Activated naive CD8-positive, alpha-beta T cell treated with anti-CD3 and anti-CD28 coated beads, Interleukin-2, amount 10 ng/mL, durations not matched to agents 7 days and 5 days (primary cell): Measurements from ENCODE around the gene IL17RB. TPM values are rescaled to one million over a fixed set of nuclear protein-coding genes. Genes with fewer than 3 reads are reported as not detected.

Experiments
- ATAC-seq: fragments of 150-1000 bp; cut with Tn5 transposase; one replicate; pipeline ENCODE4 v1.10.0; 2021; ENCODE audit warnings: low read depth, moderate library complexity
- POLR2A ChIA-PET: fragments of 350-600 bp; sonication (Branson Sonifier 250); formaldehyde crosslinking; loops from one replicate; lab custom pipeline; 2021; ENCODE audit warnings: antibody characterized with exemption; lab: Charles Lee
- DNase-seq: peaks from one replicate; pipeline ENCODE4 v3.0.0; 2021
- H3K27ac Mint-ChIP-seq: one replicate; pipeline ENCODE4 v1.8.0; 2022; ENCODE audit warnings: mild to moderate bottlenecking, mixed read lengths
- H3K27me3 Mint-ChIP-seq: one replicate; pipeline ENCODE4 v1.8.0; 2022; ENCODE audit warnings: mild to moderate bottlenecking, moderate library complexity, mixed read lengths
- H3K36me3 Mint-ChIP-seq: one replicate; pipeline ENCODE4 v1.8.0; 2021; ENCODE audit warnings: mild to moderate bottlenecking, mixed read lengths
- H3K4me1 Mint-ChIP-seq: one replicate; pipeline ENCODE4 v1.8.0; 2021; ENCODE audit warnings: mixed read lengths
- H3K4me3 Mint-ChIP-seq: one replicate; pipeline ENCODE4 v1.8.0; 2022; ENCODE audit warnings: mild to moderate bottlenecking, moderate library complexity, mixed read lengths
- H3K9me3 Mint-ChIP-seq: one replicate; pipeline ENCODE4 v1.8.0; 2021; ENCODE audit warnings: mixed read lengths
- total RNA-seq, 2 experiments: library from RNA; stranded (reverse); gene quantifications; one replicate each; pipeline ENCODE4 v1.2.3, GENCODE V29; 2021

IL17RB gene
- total RNA-seq, 2 experiments from 2014 or later, result 0.31 to 0.42 TPM

DNA sequence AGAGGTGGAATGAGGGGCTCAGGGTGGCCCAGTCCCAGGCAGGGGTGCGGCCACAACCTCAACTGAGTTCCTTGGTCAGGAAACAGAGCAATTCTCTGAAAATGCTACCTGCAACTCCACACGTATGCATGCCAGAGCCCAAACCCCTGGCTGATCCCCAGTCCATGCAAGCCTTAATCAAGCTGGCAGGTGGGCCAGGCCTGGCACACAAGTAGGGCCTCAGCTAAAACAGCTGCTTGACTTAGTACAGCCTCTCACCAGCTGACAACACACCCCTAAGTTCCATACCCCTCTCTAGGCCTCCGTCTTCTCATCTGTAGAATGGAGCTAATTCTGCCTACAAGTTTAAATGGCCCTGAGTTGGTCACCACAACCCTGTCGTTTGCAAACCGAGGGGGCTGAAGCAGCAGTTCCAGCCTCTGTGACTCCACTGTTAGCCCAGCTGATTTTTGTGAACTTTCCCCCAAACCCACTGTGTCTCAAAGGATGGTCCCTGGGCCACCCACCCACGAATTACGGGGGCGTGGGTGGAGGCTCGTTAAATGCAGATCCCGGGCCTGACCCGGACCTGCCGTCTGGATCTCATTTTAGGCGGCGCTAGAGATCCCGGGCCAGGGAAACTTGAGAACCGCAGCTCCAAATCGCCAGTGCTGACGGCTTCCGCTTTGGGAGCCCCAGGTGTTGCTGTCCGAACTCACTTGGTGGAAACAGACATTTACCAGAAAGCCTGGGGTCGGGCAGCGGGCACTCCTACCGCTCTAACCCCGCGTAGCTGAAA lies 1.1 kb upstream of the IL17RB start:
- DNase-seq (no peak), ATAC-seq (no peak)
- H3K27me3 Mint-ChIP-seq, result peaks cover 54% of the 10 kb centered on the region
- H3K4me3 Mint-ChIP-seq, result peak overlapping the region; percentile 39
- no peaks in the 10 kb centered on the region for H3K9me3 Mint-ChIP-seq
- no peak overlapping the region for H3K27ac Mint-ChIP-seq
- POLR2A ChIA-PET, result no interaction called here
- H3K36me3 Mint-ChIP-seq, result no peaks in the 10 kb centered on the region
- no peaks in the 10 kb centered on the region for H3K4me1 Mint-ChIP-seq

DNA sequence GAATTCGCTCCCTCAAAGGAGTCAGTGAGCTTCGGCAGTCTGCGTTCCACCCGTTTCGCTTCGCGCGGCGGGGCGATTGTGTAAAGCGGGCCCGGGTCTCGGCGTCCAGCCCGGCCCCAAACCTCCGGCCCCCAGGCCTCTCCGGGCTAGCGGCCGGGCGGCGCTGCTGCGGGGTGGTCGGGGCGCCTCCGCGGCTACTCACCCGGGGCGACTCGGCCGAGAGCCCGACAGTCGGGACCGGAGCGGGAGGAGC lies 561 bp upstream of the IL17RB start:
- Mint-ChIP-seq H3K4me1 (no peaks in the 10 kb centered on the region), H3K4me3 (peak overlapping the region; percentile 35), H3K27me3 (peaks cover 54% of the 10 kb centered on the region), H3K9me3 (no peaks in the 10 kb centered on the region), H3K27ac (no peak overlapping the region), H3K36me3 (no peaks in the 10 kb centered on the region)
- POLR2A ChIA-PET, result no interaction called here
- peak; percentile 15 for ATAC-seq
- peak; percentile 41 for DNase-seq

DNA sequence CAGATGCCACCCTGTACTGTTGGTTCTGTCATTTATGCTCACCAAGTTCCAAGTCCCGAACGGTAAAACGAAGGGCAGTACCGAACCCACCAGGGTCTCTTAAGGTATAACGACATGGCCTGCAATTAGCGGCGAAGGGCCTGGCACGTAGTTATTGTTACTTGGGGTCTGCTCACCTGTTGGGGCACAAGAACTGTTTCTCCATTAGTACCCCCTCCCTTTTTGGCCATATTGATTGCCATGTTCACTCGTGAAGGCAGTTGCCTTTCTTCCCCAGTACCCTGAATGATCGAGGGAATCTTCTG lies 435 bp downstream of the IL17RB start:
- Mint-ChIP-seq H3K27ac (no peak overlapping the region), H3K4me3 (peak overlapping the region; percentile 50), H3K27me3 (peaks cover 52% of the 10 kb centered on the region), H3K36me3 (no peaks in the 10 kb centered on the region), H3K4me1 (no peaks in the 10 kb centered on the region), H3K9me3 (no peaks in the 10 kb centered on the region)
- no peak for DNase-seq
- POLR2A ChIA-PET, result no interaction called here
- ATAC-seq, result no peak

DNA sequence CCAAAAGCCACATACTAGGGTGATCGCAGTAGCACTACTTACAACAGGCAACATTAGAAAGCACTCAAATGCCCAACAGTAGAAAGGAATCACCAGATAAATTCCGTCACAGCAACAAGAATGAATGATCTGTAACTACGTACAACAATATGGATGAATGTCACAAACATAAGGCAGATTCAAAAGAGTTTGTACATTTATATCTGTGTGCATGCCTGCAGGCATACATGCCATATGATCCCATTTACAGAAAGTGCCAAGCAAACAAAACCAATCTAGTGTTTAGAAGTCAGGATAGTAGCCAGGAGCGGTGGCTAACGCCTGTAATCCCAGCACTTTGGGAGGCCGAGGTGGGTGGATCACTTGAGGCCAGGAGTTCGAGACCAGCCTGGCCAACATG lies 3.5 kb downstream of the IL17RB start:
- POLR2A ChIA-PET, result no interaction called here
- H3K27ac Mint-ChIP-seq, result no peak overlapping the region
- ATAC-seq (no peak), DNase-seq (no peak)
- H3K4me3 Mint-ChIP-seq, result no peak overlapping the region
- H3K36me3 Mint-ChIP-seq, result no peaks in the 10 kb centered on the region
- H3K4me1 Mint-ChIP-seq, result no peaks in the 10 kb centered on the region
- H3K9me3 Mint-ChIP-seq, result no peaks in the 10 kb centered on the region
- peaks cover 37% of the 10 kb centered on the region for H3K27me3 Mint-ChIP-seq

DNA sequence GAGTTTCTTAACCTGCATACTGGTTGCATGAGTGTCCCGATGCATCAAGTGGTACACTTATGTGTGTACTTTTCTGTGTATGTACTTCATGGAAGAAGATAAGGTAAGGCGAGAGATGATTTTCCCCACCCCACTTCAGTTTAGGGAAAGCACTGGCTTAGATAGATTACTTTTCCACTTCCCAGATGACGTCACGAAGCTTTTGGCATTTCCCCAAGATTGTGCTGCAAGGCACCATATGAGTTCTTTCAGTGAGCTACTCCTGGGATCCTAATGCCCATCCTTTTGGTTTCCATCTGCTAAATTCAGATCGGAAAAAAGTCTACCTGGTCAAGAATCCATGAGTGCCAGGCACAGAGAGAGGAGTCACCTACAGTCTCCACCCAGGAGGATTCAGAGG lies 4.5 kb downstream of the IL17RB start:
- no peak for ATAC-seq
- Mint-ChIP-seq H3K9me3 (no peaks in the 10 kb centered on the region), H3K36me3 (no peaks in the 10 kb centered on the region), H3K27ac (no peak overlapping the region), H3K4me3 (no peak overlapping the region), H3K27me3 (peaks cover 30% of the 10 kb centered on the region), H3K4me1 (no peaks in the 10 kb centered on the region)
- no peak for DNase-seq
- POLR2A ChIA-PET, result no interaction called here

DNA sequence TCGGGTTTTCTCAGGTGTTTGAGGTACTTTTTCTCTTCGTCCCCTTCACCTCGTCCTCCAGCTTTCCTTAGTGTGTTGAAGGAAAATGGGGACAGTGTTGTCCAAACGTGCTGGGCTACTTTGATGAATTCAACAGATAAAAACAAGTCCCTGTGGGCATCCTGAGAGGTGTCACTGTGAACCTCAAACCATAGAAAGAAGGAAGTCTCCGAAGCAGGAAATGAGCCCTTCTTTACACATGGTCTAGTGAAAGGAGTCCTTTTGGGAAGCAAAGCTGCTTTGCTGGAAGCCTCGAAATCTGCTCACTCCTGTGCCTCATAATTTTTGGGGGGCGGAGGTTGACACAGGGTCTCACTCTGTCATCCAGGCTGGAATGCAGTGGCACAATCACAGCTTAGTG lies 10.6 kb downstream of the IL17RB start:
- DNase-seq (no peak), ATAC-seq (no peak)
- no peak overlapping the region for H3K4me3 Mint-ChIP-seq
- H3K9me3 Mint-ChIP-seq, result no peaks in the 10 kb centered on the region
- no peak overlapping the region for H3K27ac Mint-ChIP-seq
- POLR2A ChIA-PET, result no interaction called here
- peaks cover 1% of the 10 kb centered on the region for H3K4me1 Mint-ChIP-seq
- no peaks in the 10 kb centered on the region for H3K27me3 Mint-ChIP-seq
- peaks cover 4% of the 10 kb centered on the region for H3K36me3 Mint-ChIP-seq

DNA sequence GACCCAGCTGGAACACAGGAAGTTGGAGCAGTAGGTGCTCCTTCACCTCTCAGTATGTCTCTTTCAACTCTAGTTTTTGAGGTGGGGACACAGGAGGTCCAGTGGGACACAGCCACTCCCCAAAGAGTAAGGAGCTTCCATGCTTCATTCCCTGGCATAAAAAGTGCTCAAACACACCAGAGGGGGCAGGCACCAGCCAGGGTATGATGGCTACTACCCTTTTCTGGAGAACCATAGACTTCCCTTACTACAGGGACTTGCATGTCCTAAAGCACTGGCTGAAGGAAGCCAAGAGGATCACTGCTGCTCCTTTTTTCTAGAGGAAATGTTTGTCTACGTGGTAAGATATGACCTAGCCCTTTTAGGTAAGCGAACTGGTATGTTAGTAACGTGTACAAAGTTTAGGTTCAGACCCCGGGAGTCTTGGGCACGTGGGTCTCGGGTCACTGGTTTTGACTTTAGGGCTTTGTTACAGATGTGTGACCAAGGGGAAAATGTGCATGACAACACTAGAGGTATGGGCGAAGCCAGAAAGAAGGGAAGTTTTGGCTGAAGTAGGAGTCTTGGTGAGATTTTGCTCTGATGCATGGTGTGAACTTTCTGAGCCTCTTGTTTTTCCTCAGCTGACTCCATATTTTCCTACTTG lies 11.9 kb downstream of the IL17RB start:
- Mint-ChIP-seq H3K9me3 (no peaks in the 10 kb centered on the region), H3K36me3 (peaks cover 12% of the 10 kb centered on the region), H3K4me1 (peaks cover 1% of the 10 kb centered on the region), H3K27me3 (no peaks in the 10 kb centered on the region), H3K4me3 (no peak overlapping the region), H3K27ac (no peak overlapping the region)
- POLR2A ChIA-PET, result no interaction called here
- ATAC-seq (no peak), DNase-seq (no peak)

DNA sequence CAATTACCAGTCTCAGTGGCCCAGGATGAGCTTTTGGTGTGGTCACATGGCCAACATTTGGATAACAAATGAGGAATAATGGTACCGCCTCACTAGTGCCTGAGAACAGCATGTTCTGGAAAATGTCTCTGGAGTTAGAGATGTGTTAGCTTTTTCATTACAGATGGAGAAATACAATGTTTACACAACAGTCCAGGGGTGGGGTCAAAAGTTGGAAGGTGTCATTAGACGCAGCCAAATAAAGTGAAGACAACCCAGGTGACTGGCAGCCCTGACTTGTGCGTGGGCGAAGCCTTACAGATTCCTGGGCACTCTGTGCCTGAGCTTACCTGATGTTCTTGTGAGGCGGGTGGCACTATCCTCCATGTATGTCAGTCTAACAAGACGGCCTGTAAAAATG lies 12.8 kb downstream of the IL17RB start:
- H3K4me1 Mint-ChIP-seq, result peaks cover 1% of the 10 kb centered on the region
- no peaks in the 10 kb centered on the region for H3K27me3 Mint-ChIP-seq
- POLR2A ChIA-PET, result no interaction called here
- peaks cover 12% of the 10 kb centered on the region for H3K36me3 Mint-ChIP-seq
- no peak overlapping the region for H3K4me3 Mint-ChIP-seq
- H3K9me3 Mint-ChIP-seq, result no peaks in the 10 kb centered on the region
- no peak for ATAC-seq
- no peak for DNase-seq
- H3K27ac Mint-ChIP-seq, result no peak overlapping the region

DNA sequence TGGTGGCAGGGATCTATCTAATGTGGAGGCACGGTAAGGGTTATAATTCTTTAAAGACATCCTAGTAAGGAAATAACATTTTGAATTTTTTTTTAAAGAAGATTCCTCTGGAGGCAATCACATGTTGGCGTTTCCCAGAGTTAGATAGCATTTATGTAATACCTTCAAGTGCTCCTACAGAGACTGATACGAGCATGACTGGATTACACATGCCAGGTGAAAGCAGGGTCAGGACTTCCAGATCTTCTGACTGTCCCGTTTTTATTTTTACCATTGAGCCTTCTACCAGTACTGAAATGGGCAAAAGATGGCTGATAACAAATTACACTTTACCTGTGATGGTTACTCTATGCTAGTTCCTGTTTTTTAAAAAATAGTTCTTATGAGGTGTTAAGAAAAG lies 13.8 kb downstream of the IL17RB start:
- POLR2A ChIA-PET, result no interaction called here
- Mint-ChIP-seq H3K27me3 (no peaks in the 10 kb centered on the region), H3K9me3 (no peaks in the 10 kb centered on the region), H3K27ac (no peak overlapping the region), H3K4me3 (no peak overlapping the region), H3K36me3 (peaks cover 14% of the 10 kb centered on the region), H3K4me1 (peaks cover 4% of the 10 kb centered on the region)
- no peak for DNase-seq
- ATAC-seq, result no peak

DNA sequence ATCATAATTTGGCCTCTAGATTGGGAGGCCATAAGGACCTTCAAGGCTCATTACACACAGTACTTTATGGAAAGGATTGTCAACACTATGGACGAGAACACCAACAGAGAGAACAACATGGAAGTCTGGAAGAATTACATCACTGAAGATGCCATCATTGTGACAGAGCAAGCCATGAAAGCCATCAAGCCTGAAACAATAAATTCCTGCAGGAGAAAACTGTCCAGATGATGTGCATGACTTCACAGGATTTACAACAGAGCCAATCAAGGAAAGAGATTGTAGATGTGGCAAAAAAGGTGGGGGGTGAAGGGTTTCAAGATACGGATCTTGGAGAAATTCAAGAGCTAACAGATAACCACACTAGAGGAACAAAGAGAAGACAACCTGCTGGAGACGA lies 15.9 kb downstream of the IL17RB start:
- no peaks in the 10 kb centered on the region for H3K27me3 Mint-ChIP-seq
- peaks cover 14% of the 10 kb centered on the region for H3K36me3 Mint-ChIP-seq
- H3K4me3 Mint-ChIP-seq, result no peak overlapping the region
- peaks cover 4% of the 10 kb centered on the region for H3K4me1 Mint-ChIP-seq
- no peaks in the 10 kb centered on the region for H3K9me3 Mint-ChIP-seq
- DNase-seq, result no peak
- ATAC-seq, result no peak
- H3K27ac Mint-ChIP-seq, result no peak overlapping the region
- POLR2A ChIA-PET, result no interaction called here

DNA sequence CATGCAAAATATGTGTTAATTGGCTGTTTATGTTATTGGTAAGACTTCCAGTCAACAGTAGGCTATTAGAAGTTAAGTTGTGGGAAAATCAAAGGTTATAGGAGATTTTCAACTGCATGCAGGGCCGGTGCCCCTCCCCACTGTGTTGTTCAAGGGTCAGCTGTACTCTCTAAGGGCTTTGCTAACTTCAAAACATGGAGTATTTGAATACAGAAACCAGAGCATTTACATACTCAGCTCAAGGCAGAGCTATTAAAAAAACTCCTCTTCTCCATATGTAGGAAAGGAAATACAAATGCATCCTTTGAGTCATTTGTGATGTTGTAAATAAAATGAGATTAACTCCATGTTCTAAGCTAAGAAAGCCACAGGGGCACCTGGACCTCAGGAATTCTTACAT lies 16.8 kb downstream of the IL17RB start:
- Mint-ChIP-seq H3K4me3 (no peak overlapping the region), H3K36me3 (peaks cover 15% of the 10 kb centered on the region), H3K27me3 (no peaks in the 10 kb centered on the region), H3K9me3 (no peaks in the 10 kb centered on the region), H3K27ac (no peak overlapping the region), H3K4me1 (peaks cover 3% of the 10 kb centered on the region)
- ATAC-seq, result no peak
- POLR2A ChIA-PET, result no interaction called here
- DNase-seq, result no peak

DNA sequence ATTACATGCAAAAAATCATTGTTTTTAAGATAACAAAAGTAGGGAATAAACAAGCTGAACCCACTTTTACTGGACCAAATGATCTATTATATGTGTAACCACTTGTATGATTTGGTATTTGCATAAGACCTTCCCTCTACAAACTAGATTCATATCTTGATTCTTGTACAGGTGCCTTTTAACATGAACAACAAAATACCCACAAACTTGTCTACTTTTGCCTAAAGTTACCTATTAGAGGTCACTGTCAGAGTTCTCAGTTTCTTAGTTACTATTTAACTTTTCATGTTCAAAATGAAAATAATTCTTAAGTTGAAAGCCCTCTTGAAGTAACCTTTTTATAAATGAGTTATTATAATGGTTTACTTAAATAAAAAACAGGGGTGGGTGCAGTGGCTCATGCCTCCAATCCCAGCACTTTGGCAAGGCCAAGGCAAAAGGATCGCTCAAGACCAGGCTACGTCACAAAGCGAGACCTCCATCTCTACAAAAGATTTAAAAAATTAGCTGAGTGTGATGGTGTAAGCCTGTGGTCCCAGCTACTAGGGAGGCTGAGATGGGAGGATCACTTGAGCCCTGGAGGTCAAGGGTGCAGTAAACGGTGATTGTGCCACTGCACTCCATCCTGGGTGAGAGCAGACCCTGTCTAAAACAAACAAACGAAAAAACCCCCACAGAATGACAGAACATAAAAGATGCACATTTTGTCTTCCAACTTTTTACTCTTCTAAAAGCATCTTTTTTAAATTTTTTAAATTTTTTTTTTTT lies 19.5 kb downstream of the IL17RB start:
- POLR2A ChIA-PET, result no interaction called here
- H3K9me3 Mint-ChIP-seq, result no peaks in the 10 kb centered on the region
- H3K27me3 Mint-ChIP-seq, result no peaks in the 10 kb centered on the region
- DNase-seq, result no peak
- H3K4me1 Mint-ChIP-seq, result peaks cover 3% of the 10 kb centered on the region
- ATAC-seq, result no peak
- H3K4me3 Mint-ChIP-seq, result no peak overlapping the region
- peaks cover 20% of the 10 kb centered on the region for H3K36me3 Mint-ChIP-seq
- no peak overlapping the region for H3K27ac Mint-ChIP-seq

DNA sequence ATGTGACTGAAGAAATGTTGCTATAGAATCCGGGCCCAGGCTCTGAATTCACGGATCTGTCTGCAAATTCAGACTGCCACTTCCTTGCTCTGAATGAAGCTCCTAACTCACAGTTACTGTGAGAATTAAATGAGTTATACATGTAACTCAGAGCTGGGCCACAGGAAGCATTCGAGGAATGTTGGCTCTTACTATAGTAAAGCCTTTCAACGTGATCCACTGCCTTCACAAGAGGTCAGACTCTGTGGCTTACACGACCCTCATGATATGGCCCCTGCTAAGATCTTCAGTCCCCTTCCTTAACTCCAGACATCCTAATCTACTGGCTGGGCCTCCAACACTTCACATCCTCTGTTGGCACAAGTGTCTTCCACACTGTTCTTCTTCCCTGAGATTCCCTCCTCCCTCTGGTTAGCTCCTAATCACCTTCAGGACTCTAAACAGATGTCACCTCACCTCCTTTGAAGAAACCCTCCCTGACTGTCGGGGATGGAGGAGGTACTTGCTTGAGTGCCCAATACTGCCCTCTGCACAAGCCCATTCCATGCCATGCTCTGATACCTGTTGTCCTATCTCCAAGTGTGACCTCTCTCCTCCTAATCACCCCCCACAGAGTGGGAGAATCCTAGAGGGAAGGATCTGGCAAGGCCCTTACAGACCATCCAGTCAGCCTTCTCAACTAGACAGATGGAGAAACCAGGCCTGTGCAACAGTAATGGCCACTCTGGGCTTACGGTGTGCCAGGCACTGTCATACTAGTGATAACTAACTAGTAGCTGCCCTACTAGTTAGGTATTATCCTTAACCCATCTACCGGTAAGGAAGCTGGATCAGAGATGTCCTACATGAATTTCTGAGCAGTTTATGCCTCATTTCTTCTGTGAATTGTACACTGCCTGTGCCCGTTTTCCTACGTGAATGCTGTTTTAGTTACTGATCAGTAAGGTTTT lies 34.3 kb downstream of the IL17RB start:
- peaks cover 30% of the 10 kb centered on the region for H3K36me3 Mint-ChIP-seq
- ATAC-seq, result no peak

More for the DNA sequence above, 34.3 kb downstream of the IL17RB start:
- Mint-ChIP-seq H3K9me3 (no peaks in the 10 kb centered on the region), H3K27me3 (no peaks in the 10 kb centered on the region), H3K27ac (peak overlapping the region; percentile 100), H3K4me1 (peaks cover 22% of the 10 kb centered on the region), H3K4me3 (peak overlapping the region; percentile 100)
- no peak for DNase-seq
- POLR2A ChIA-PET, result interaction anchor here (1.7 to 3.6 kb wide), 2 partner anchors 11 to 533 kb away, joined by 5 to 29 read pairs; partner anchors contain the start of genes DCP1A and SELENOK
